ENCODE data around the gene ESCO1. TPM values are rescaled to one million over a fixed set of nuclear protein-coding genes. Genes with fewer than 3 reads are reported as not detected.

The ESCO1 gene, protein sequence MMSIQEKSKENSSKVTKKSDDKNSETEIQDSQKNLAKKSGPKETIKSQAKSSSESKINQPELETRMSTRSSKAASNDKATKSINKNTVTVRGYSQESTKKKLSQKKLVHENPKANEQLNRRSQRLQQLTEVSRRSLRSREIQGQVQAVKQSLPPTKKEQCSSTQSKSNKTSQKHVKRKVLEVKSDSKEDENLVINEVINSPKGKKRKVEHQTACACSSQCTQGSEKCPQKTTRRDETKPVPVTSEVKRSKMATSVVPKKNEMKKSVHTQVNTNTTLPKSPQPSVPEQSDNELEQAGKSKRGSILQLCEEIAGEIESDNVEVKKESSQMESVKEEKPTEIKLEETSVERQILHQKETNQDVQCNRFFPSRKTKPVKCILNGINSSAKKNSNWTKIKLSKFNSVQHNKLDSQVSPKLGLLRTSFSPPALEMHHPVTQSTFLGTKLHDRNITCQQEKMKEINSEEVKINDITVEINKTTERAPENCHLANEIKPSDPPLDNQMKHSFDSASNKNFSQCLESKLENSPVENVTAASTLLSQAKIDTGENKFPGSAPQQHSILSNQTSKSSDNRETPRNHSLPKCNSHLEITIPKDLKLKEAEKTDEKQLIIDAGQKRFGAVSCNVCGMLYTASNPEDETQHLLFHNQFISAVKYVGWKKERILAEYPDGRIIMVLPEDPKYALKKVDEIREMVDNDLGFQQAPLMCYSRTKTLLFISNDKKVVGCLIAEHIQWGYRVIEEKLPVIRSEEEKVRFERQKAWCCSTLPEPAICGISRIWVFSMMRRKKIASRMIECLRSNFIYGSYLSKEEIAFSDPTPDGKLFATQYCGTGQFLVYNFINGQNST
- 9.5 and 10.6 TPM in 2 replicates for total RNA-seq

DNA sequence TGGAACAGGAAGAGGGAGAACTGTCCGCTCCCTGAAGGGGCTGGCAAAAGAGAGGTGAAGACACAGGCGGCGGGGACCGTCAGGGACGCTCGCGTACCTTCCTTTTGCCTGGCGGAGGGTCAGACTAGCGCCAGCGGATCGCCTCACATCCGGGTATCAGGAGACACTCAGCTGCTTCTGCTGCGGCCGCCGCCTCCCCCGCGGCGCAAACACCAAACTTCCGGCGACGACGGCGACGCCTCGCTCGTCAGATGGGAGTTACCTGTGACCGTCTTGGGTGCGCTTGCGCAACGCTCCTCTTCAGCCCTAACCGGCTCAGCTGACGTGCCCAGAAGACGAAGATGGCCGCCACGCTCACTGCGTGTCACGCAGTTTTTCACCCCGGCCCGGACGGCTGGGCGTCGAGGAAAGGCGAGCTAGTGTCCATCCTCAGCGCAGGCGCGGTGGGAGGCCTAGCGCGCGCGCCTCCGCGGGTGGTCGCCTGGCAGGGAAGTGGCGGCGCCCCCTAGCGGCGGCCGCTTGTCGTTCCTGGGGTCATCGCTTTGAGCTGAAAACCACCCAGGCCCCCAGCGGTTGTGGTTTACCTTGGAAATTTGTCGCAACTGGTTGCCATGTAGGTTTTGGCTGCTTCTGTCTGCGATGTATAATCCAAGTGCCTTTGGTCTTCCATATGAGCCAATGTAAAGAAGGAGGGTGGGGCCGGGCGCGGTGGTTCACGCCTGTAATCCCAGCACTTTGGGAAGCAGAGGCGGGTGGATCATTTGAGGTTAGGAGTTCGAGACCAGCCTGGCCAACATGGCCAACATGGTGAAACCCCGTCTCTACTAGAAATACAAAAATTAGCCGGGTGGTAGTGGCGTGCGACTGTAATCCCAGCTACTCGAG, at the start of gene ESCO1:
Gene ESCO1, minus strand, starts transcription at position 179 of the 885 bp plus-strand sequence. CDS start 25,861 bp downstream, outside the sequence.

DNA sequence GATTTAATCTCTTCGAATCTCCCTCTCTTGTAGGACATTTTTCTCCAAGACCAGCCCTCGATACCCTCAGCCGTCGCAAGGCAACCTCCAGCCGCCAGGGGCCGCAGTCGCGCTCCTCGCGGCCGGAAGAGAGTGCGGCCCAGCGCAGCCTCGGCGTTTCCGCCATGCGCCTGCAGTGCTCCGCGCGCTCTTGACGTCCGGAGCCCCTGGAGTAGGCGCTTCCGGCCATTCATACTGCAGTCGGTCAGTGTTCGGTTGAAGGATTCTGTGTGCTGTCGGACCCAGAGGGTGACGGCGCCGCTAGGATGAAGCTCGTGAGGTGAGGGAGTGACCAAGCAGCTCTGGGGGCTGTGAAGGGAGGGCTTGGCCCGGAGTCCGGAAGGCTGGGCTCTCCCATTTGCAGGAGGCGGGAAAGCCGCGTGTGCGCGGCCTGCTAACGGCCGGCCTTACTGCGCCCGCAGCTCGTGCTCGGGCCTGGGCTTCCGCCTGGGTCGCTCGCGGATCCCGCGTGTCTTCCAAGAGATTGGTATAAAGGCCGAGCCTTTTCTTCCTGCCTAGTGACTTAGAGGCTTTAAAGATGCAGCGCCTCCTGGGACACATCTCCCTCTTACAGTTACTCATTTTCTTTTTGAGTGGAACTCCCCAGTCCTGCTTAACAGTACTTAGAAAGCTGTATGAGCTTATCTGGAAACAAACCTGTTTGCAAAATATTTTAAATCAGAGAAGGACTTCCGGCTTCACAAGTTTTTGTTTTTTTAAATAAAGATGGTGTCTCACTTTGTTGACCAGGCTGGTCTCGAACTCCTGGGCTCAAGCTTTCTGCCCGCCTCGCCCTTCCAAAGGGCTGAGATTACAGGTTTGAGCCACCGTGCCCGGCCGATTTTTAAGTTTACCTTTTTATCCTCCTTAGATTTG, 11.9 kb upstream of the ESCO1 start, which contains the start of gene SNRPD1:
Gene SNRPD1, plus strand, starts transcription at position 190 of the 915 bp plus-strand sequence. Its CDS starts 116 bp downstream, at position 306.

Other genes with a start within 250 kb of the ESCO1 start
- gene SNRPD1, start 11.6 kb upstream of the ESCO1 start, total RNA-seq, result 4.2 and 8.6 TPM in 2 replicates
- gene ABHD3, start 104.1 kb upstream of the ESCO1 start, total RNA-seq, result 3.7 and 13.2 TPM in 2 replicates
- 21.4 and 23.6 TPM in 2 replicates for gene MIB1, start 140.1 kb upstream of the ESCO1 start, total RNA-seq